ENCODE results near the gene NPPB.
"Not testable (repeated sequence)": the region's sequence is repeated elsewhere in the genome, so short reads cannot be mapped to it uniquely, and the experiment has no call there.

NPPB gene

GRCh38 chr1:11858613-11858967, at the start of gene NPPB:
Gene NPPB, minus strand, starts transcription at chr1:11858945. Its CDS starts 112 bp downstream, at chr1:11858833.
- ATAC-seq = no peak
- H3K27me3 Mint-ChIP-seq = peaks cover 82% of the 10 kb centered on the region
- no peak within 1 kb of the TSS for H3K4me3 Mint-ChIP-seq
- no peak within 1 kb of the TSS for H3K27ac Mint-ChIP-seq
- H3K9me3 Mint-ChIP-seq = no peaks in the 10 kb centered on the region
- no peak for DNase-seq
- peaks cover 15% of the 10 kb centered on the region for H3K4me1 Mint-ChIP-seq

GRCh38 chr1:11908095-11908675, 49.4 kb upstream of the NPPB start:
- Mint-ChIP-seq H3K27ac (peak overlapping the region; percentile 100), H3K27me3 (peaks cover 20% of the 10 kb centered on the region), H3K4me3 (peak overlapping the region; percentile 90 to 94), H3K4me1 (peaks cover 53% of the 10 kb centered on the region), H3K9me3 (no peaks in the 10 kb centered on the region)
- DNase-seq (peak; percentile 88 to 90), ATAC-seq (peak; percentile 77)

- H3K27me3 Mint-ChIP-seq = peaks cover 27% of the 10 kb centered on the region
- no peaks in the 10 kb centered on the region for H3K9me3 Mint-ChIP-seq
- ATAC-seq (peak; percentile 64), DNase-seq (peak; percentile 91 to 95)
- H3K4me3 Mint-ChIP-seq = peak overlapping the region; percentile 90 to 94
- H3K4me1 Mint-ChIP-seq = peaks cover 53% of the 10 kb centered on the region
- H3K27ac Mint-ChIP-seq = peak overlapping the region; percentile 100
Measured at GRCh38 chr1:11907275-11908094, 48.7 kb upstream of the NPPB start.

GRCh38 chr1:11906870-11907269, 48.1 kb upstream of the NPPB start:
- H3K9me3 Mint-ChIP-seq = no peaks in the 10 kb centered on the region
- peaks cover 33% of the 10 kb centered on the region for H3K27me3 Mint-ChIP-seq
- DNase-seq (no peak), ATAC-seq (no peak)
- H3K27ac Mint-ChIP-seq = peak overlapping the region in 1 of 2 donors; percentile 72
- no peak overlapping the region for H3K4me3 Mint-ChIP-seq
- peaks cover 53% of the 10 kb centered on the region for H3K4me1 Mint-ChIP-seq

- no peak for DNase-seq
- H3K4me3 Mint-ChIP-seq = no peak overlapping the region
- no peaks in the 10 kb centered on the region for H3K9me3 Mint-ChIP-seq
- H3K4me1 Mint-ChIP-seq = peaks cover 52% of the 10 kb centered on the region
- no peak for ATAC-seq
- no peak overlapping the region for H3K27ac Mint-ChIP-seq
- peaks cover 48% of the 10 kb centered on the region for H3K27me3 Mint-ChIP-seq
Measured at GRCh38 chr1:11904978-11905377, 46.2 kb upstream of the NPPB start.

- peaks cover 56% of the 10 kb centered on the region for H3K27me3 Mint-ChIP-seq
- not testable (repeated sequence) for H3K27ac Mint-ChIP-seq, DNase-seq, H3K9me3 Mint-ChIP-seq, ATAC-seq, H3K4me3 Mint-ChIP-seq
- peaks cover 43% of the 10 kb centered on the region for H3K4me1 Mint-ChIP-seq
Measured at GRCh38 chr1:11904156-11904555, 45.4 kb upstream of the NPPB start.

GRCh38 chr1:11903210-11903609, 44.5 kb upstream of the NPPB start:
- Mint-ChIP-seq H3K4me1 (peaks cover 34% of the 10 kb centered on the region), H3K27me3 (peaks cover 65% of the 10 kb centered on the region), H3K9me3 (no peaks in the 10 kb centered on the region), H3K4me3 (no peak overlapping the region), H3K27ac (no peak overlapping the region)
- no peak for DNase-seq
- no peak for ATAC-seq

GRCh38 chr1:11901446-11901845, 42.7 kb upstream of the NPPB start:
- not testable (repeated sequence) for H3K27ac Mint-ChIP-seq, ATAC-seq, DNase-seq, H3K9me3 Mint-ChIP-seq, H3K4me3 Mint-ChIP-seq
- peaks cover 72% of the 10 kb centered on the region for H3K27me3 Mint-ChIP-seq
- peaks cover 19% of the 10 kb centered on the region for H3K4me1 Mint-ChIP-seq

GRCh38 chr1:11898831-11899467, 40.2 kb upstream of the NPPB start:
- H3K4me1 Mint-ChIP-seq = no peaks in the 10 kb centered on the region
- ATAC-seq (no peak), DNase-seq (no peak)
- no peak overlapping the region for H3K4me3 Mint-ChIP-seq
- peaks cover 79% of the 10 kb centered on the region for H3K27me3 Mint-ChIP-seq
- H3K9me3 Mint-ChIP-seq = no peaks in the 10 kb centered on the region
- H3K27ac Mint-ChIP-seq = no peak overlapping the region

GRCh38 chr1:11898086-11898785, 39.5 kb upstream of the NPPB start:
- Mint-ChIP-seq H3K4me1 (no peaks in the 10 kb centered on the region), H3K27me3 (peaks cover 85% of the 10 kb centered on the region), H3K27ac (no peak overlapping the region), H3K9me3 (no peaks in the 10 kb centered on the region), H3K4me3 (no peak overlapping the region)
- DNase-seq = no peak
- no peak for ATAC-seq

GRCh38 chr1:11894501-11894900, 35.8 kb upstream of the NPPB start:
- H3K9me3 Mint-ChIP-seq, H3K4me3 Mint-ChIP-seq, ATAC-seq, H3K27ac Mint-ChIP-seq, DNase-seq, H3K4me1 Mint-ChIP-seq: not testable (repeated sequence)
- H3K27me3 Mint-ChIP-seq = peaks cover 76% of the 10 kb centered on the region

- Mint-ChIP-seq H3K4me3 (no peak overlapping the region), H3K4me1 (no peaks in the 10 kb centered on the region), H3K27ac (no peak overlapping the region), H3K9me3 (no peaks in the 10 kb centered on the region), H3K27me3 (peaks cover 74% of the 10 kb centered on the region)
- ATAC-seq = peak; percentile 94
- DNase-seq = peak; percentile 64 to 67
Measured at GRCh38 chr1:11893907-11894251, 35.1 kb upstream of the NPPB start.

- Mint-ChIP-seq H3K27me3 (peaks cover 57% of the 10 kb centered on the region), H3K9me3 (no peaks in the 10 kb centered on the region), H3K4me1 (no peaks in the 10 kb centered on the region), H3K27ac (no peak overlapping the region), H3K4me3 (no peak overlapping the region)
- DNase-seq (no peak), ATAC-seq (no peak)
Measured at GRCh38 chr1:11891433-11892186, 32.9 kb upstream of the NPPB start.

GRCh38 chr1:11888877-11889208, 30.1 kb upstream of the NPPB start:
- H3K4me1 Mint-ChIP-seq = no peaks in the 10 kb centered on the region
- ATAC-seq (no peak), DNase-seq (no peak)
- no peaks in the 10 kb centered on the region for H3K9me3 Mint-ChIP-seq
- peaks cover 40% of the 10 kb centered on the region for H3K27me3 Mint-ChIP-seq
- no peak overlapping the region for H3K27ac Mint-ChIP-seq
- no peak overlapping the region for H3K4me3 Mint-ChIP-seq

- Mint-ChIP-seq H3K4me1 (no peaks in the 10 kb centered on the region), H3K27me3 (peaks cover 35% of the 10 kb centered on the region), H3K4me3 (no peak overlapping the region), H3K9me3 (no peaks in the 10 kb centered on the region), H3K27ac (no peak overlapping the region)
- no peak for DNase-seq
- ATAC-seq = no peak
Measured at GRCh38 chr1:11888206-11888876, 29.6 kb upstream of the NPPB start.
